Measurements from ENCODE around the gene VMP1.
"Not testable (repeated sequence)": the region's sequence is repeated elsewhere in the genome, so short reads cannot be mapped to it uniquely, and the experiment has no call there.

Gene VMP1

GRCh38 chr17:59859444-59860025 lies 152.1 kb downstream of the VMP1 start:
- DNase-seq (ENCODE audit: low read depth in 2 of 2) = no peak

GRCh38 chr17:59863616-59864015 lies 156.2 kb downstream of the VMP1 start:
- DNase-seq (ENCODE audit: low read depth in 2 of 2) = no peak

GRCh38 chr17:59869941-59870218 lies 162.4 kb downstream of the VMP1 start:
- DNase-seq (ENCODE audit: low read depth in 2 of 2) = no peak

DNA sequence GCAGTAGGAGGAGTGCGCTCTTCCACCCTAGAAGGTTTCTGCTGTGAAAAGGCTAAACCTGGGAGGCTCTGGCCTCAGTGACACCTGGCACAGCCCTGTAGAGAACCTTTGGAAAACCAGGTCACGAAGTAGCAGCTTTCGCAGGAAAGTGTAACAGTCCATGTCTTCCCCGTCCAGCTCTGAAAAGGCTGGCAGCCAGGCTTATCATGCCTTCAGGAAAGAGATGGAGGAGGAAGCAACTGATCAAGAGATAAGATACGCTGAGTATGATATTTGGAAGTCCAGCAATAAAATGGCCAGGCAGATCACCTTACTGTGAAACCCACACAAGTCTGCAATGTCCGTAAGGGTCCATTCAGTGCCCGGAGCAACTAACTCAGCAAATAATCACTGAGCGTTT lies 163.0 kb downstream of the VMP1 start:
- DNase-seq (ENCODE audit: low read depth in 2 of 2) = no peak

DNA sequence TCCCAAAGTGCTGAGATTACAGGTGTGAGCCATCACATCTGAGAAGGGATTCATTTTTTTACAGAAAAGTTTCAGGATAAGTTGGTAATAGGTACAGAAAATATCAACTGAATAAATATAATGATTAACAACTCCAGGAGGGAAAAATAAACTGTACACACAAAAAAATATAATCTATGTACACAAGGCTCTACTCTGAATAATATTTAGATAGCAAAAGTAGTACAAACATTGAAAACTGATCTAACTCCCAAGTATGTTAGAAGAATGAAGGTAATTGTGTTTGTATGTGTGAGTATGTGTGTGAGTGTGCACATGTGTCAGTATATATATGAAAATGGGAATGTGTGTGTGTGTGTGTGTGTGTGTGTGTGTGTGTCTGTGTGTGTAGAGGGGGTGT lies 164.9 kb downstream of the VMP1 start:
- no peak for DNase-seq (ENCODE audit: low read depth in 2 of 2)

- DNase-seq (ENCODE audit: low read depth in 2 of 2) = not testable (repeated sequence)
These were observed 166.0 kb downstream of the VMP1 start for GRCh38 chr17:59873414-59873813.

DNA sequence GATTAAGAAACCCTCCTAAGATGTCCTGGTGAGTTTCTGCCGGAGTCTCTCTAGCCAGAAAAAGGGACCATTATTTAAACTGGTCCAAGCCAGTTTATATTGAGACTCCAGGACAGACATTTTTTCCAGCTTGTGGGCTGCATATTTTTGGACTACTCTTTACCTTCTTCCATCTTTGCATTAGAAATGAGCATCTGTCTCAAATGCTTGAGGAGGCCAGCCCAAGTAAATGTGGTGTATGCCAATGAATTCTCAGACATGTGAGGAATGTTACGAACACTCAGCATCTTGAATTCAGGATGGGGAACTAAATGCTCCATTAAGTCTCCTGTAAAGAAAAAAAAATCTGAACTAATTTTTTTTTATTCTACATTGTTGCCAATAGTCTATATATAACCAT lies 166.9 kb downstream of the VMP1 start:
- DNase-seq (ENCODE audit: low read depth in 2 of 2) = no peak

- no peak for DNase-seq (ENCODE audit: low read depth in 2 of 2)
These were observed 168.7 kb downstream of the VMP1 start for GRCh38 chr17:59876107-59876506.

DNA sequence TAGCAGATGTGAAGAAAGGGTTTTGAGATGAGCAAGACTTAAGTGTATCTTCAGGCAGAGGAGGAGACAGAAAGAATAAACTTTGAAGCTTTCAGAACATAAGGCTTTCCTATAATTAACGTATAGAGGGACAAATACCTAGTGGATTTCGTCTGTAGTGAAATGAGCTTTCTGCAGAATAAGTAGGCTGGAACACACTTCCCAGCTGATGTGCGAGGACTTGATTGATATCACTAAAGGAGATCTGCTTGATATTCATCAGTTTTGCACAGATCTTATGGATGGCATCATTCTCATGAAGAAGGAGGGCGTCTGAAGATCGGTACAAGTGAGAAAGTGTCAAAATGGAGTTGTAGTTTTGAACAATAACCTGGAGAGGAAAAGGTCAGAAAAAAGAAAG lies 170.5 kb downstream of the VMP1 start:
- DNase-seq (ENCODE audit: low read depth in 2 of 2) = no peak

- DNase-seq (ENCODE audit: low read depth in 2 of 2) = no peak
These were observed 171.2 kb downstream of the VMP1 start for GRCh38 chr17:59878624-59879023.

GRCh38 chr17:59884861-59885260 lies 177.4 kb downstream of the VMP1 start:
- DNase-seq (ENCODE audit: low read depth in 2 of 2) = no peak

DNA sequence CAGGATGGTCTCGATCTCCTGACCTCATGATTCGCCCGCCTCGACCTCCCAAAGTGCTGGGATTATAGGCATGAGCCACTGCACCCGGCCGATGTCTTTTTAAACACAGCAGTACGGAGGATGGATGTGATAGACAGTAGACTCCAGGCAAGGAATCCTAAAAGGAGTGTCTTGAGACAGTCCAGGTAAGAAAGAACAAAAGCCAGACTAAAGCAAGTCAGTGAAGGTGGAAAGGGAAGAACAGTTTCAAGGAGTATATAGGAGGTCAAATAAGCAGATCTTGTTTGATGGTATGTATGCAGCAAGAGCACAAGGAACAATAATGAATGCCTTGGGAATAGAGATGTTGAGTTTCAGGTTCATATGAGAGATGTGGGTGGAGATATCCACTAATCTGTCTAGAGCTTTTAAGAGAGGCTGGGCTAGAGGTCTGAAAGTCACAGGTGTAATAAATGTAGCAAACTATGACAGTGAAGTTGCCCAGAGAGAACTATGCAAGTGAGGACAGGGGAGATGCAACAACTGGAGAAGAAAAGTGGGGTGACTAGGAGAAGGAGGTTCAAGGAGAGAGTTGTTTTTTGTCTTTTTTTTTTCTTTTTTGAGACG lies 180.8 kb downstream of the VMP1 start:
- DNase-seq (ENCODE audit: low read depth in 2 of 2) = no peak

- no peak for DNase-seq (ENCODE audit: low read depth in 2 of 2)
These were observed 183.3 kb downstream of the VMP1 start for GRCh38 chr17:59890720-59891119.
